Muscle of leg (tissue), 11 donors: ENCODE results near the gene CFAP410. TPM values are rescaled to one million over a fixed set of nuclear protein-coding genes. Genes with fewer than 3 reads are reported as not detected.
A peak's percentile ranks its signal among the peaks of the same experiment; 100 is the strongest.

Experiments
- DNase-seq: peaks from one replicate; pipeline ENCODE4 v3.0.0; 2013
- H3K27ac ChIP-seq: one replicate; pipeline ENCODE4 v1.5.1; 2013; ENCODE audit warnings: mild to moderate bottlenecking, low read length, control low read depth
- H3K27me3 ChIP-seq: one replicate; pipeline ENCODE4 v1.6.1; 2013; ENCODE audit warnings: low read length; ENCODE audit not compliant: control insufficient read depth, insufficient read depth
- H3K36me3 ChIP-seq: one replicate; pipeline ENCODE4 v1.6.1; 2013; ENCODE audit warnings: low read length; ENCODE audit not compliant: control insufficient read depth, insufficient read depth
- H3K4me1 ChIP-seq: one replicate; pipeline ENCODE4 v1.6.1; 2013; ENCODE audit warnings: low read length; ENCODE audit not compliant: control insufficient read depth, insufficient read depth
- H3K4me3 ChIP-seq: one replicate; pipeline ENCODE4 v1.5.1; 2013; ENCODE audit warnings: low read length, control low read depth
- H3K9me3 ChIP-seq: replicated peaks from 2 replicates; pipeline ENCODE4 v1.6.1; 2013; ENCODE audit warnings: low read depth, low read length; ENCODE audit not compliant: control insufficient read depth
- WGBS: methylation state at CpG from one replicate; pipeline ENCODE4 v1.1.5; 2013; ENCODE audit warnings: missing lambda C conversion rate; ENCODE audit not compliant: insufficient coverage; 5-methylcytosine and 5-hydroxymethylcytosine counted together
- polyA plus RNA-seq, 8 donors: library from polyadenylated mRNA; unstranded; fragments of 120-200 nt; gene quantifications; one replicate each; pipeline versions ENCODE4 v1.2.1 to v1.2.3, GENCODE V29; 2013; ENCODE audit warnings: inconsistent platforms in 1 of 8, low replicate concordance in 1 of 8; ENCODE audit not compliant: insufficient read length in 8 of 8, insufficient read depth in 1 of 8
- total RNA-seq: library from RNA; stranded (reverse); fragments of 120-200 nt; gene quantifications from one replicate; pipeline ENCODE4 v1.2.4, GENCODE V29; 2013

CFAP410 gene
- total and polyA plus RNA-seq, 9 donors, result 15.9 to 23.9 (median 19.8) TPM

DNA sequence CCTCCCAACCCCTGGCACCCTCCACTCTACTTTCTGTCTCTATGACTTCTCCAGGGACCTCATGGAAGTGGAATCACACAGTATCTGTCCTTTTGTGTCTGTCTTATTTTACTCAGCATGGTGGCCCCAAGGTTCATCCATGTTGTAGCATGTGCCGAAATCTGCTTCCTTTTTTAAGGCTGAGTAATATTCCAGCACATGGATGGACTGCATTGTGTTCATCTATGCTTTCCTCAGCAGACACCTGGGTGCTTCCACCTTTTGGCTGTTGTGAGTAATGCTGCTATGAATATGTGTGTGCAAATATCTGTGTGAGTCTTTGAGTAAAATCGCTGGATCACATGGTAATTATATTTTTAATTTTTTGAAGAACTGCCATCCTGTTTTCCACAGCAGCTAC, 40.9 kb downstream of the CFAP410 start:
- H3K4me1 ChIP-seq, result peaks cover 61% of the 10 kb centered on the region
- H3K27ac ChIP-seq, result no peak overlapping the region

DNA sequence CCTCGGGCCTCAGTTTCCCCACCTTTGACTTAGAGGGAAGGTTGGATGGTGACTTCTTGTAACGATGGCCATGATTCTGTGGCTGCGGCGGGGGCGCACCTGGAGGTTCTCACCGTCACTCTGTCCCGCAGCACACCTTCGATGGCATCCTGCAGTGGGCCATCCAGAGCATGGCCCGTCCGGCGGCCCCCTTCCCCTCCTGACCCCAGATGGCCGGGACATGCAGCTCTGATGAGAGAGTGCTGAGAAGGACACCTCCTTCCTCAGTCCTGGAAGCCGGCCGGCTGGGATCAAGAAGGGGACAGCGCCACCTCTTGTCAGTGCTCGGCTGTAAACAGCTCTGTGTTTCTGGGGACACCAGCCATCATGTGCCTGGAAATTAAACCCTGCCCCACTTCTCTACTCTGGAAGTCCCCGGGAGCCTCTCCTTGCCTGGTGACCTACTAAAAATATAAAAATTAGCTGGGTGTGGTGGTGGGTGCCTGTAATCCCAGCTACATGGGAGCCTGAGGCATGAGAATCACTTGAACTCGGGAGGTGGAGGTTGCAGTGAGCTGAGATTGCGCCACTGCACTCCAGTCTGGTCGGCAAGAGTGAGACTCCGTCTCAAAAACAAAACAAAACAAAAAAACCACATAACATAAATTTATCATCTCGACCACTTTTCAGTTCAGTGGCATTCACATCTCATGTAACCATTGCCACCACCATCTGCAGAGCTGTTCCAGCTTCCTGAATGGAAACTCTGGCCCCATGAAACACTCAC, 41.5 kb downstream of the CFAP410 start:
- no peak overlapping the region for H3K27ac ChIP-seq

More for the DNA sequence above, 40.9 kb downstream of the CFAP410 start:
- Histone ChIP-seq H3K36me3 (no peaks in the 10 kb centered on the region), H3K9me3 (no peaks in the 10 kb centered on the region), H3K27me3 (no peaks in the 10 kb centered on the region), H3K4me3 (no peak overlapping the region)
- no peak for DNase-seq
- 83% methylated on average over 1 of the region's 2 CpGs for WGBS

DNA sequence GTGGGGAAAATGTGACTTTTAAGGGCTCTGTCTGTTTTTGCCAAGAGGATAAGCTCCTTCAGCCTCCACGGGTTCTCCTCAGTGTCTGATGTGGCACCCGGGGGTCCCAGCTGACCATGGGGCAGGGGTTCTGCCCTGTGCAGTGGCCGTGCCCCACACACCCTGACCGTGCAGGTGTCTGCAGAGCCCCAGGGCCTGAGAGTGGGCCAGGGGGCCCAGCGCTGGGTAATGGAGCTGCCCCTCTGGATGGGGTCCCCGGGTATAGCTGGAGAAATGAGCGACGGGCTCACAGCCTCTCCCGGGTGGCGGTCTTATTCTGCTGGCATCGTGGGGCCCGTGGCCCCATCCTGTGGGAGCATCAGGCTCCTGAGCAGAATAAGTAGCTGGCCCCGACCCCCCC, 42.3 kb downstream of the CFAP410 start:
- peaks cover 5% of the 10 kb centered on the region for H3K27me3 ChIP-seq
- no peak overlapping the region for H3K27ac ChIP-seq
- H3K36me3 ChIP-seq, result no peaks in the 10 kb centered on the region
- DNase-seq, result no peak
- no peak overlapping the region for H3K4me3 ChIP-seq
- no peaks in the 10 kb centered on the region for H3K9me3 ChIP-seq
- WGBS, result 73% methylated on average over 6 of the region's 13 CpGs
- peaks cover 51% of the 10 kb centered on the region for H3K4me1 ChIP-seq

More for the DNA sequence above, 41.5 kb downstream of the CFAP410 start:
- Histone ChIP-seq H3K36me3 (no peaks in the 10 kb centered on the region), H3K4me1 (peaks cover 59% of the 10 kb centered on the region), H3K9me3 (no peaks in the 10 kb centered on the region), H3K4me3 (no peak overlapping the region), H3K27me3 (peaks cover 3% of the 10 kb centered on the region)
- WGBS, result 26% methylated on average over 15 of the region's 22 CpGs
- peak; percentile 93 for DNase-seq

DNA sequence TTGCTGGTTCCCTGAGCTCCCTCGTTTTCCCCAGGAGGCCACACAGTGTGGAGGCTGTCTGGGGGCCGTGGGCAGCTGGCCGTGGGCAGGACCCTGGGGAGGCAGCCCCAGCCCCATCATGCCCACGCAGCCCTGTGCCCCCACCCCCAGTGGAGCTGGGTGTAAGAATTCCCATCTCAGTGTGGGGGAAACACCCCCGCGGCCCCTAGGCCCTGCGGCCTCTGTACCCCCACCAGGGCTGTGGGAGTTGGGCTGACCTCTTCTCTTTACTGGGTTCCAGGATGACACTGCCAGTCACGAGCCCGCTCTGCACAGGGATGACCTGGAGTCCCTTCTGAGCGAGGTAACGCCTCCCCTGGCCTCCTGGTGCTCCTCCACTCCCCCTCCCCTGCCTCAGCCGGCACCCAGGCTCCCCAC, 43.1 kb downstream of the CFAP410 start:
- WGBS, result 74% methylated on average over 8 of the region's 12 CpGs
- peaks cover 44% of the 10 kb centered on the region for H3K4me1 ChIP-seq
- H3K27ac ChIP-seq, result no peak overlapping the region
- no peak overlapping the region for H3K4me3 ChIP-seq
- DNase-seq, result no peak
- H3K36me3 ChIP-seq, result no peaks in the 10 kb centered on the region
- no peaks in the 10 kb centered on the region for H3K9me3 ChIP-seq
- H3K27me3 ChIP-seq, result peaks cover 5% of the 10 kb centered on the region

DNA sequence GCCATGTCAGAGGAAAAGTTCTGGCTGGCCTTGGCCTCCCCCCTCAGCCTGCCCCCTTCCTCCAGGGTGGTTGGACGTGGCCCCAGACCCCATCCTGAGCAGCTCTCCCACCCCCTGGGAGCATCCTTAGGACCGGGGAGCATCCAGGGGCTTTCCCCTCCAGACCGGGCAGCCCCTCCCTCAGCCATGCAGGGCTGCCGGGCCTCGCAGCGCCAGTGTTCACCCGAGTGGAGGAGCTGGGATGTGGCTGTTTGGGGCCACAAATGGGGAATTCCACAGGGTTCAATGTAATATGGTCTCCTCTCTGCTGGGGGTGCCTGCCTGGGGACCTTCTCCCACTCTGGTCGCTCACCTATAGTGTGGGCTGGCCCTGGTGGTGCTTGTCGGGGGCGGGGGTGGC, 43.5 kb downstream of the CFAP410 start:
- Histone ChIP-seq H3K27ac (peak overlapping the region; percentile 7), H3K9me3 (no peaks in the 10 kb centered on the region), H3K4me1 (peaks cover 41% of the 10 kb centered on the region), H3K36me3 (no peaks in the 10 kb centered on the region), H3K4me3 (no peak overlapping the region), H3K27me3 (peaks cover 5% of the 10 kb centered on the region)
- 49% methylated on average over 2 of the region's 10 CpGs for WGBS
- DNase-seq, result no peak

DNA sequence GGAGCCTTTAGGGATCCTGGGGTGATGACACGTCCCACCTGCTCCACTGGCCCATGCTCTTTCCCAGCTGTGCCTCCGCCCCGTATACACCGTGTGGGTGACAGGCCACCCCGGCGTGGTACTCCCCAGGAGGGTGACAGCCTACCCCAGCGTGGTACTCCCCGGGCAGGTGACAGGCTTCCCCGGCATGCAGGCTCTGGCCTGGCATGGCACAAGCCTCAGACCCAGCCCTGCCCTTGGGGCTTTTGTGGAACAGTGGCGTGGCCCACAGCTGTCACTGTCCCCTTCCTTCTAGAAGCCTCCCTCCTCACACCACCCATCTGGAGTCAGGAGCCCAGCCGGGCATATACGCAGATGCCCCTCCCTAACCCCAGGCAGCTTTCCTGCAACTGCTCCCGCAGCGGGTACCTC, 44.0 kb downstream of the CFAP410 start:
- peak; percentile 54 for DNase-seq
- peaks cover 5% of the 10 kb centered on the region for H3K27me3 ChIP-seq
- H3K4me1 ChIP-seq, result peaks cover 39% of the 10 kb centered on the region
- H3K36me3 ChIP-seq, result no peaks in the 10 kb centered on the region
- H3K27ac ChIP-seq, result no peak overlapping the region
- 48% methylated on average over 14 of the region's 14 CpGs for WGBS
- H3K4me3 ChIP-seq, result no peak overlapping the region
- H3K9me3 ChIP-seq, result no peaks in the 10 kb centered on the region

DNA sequence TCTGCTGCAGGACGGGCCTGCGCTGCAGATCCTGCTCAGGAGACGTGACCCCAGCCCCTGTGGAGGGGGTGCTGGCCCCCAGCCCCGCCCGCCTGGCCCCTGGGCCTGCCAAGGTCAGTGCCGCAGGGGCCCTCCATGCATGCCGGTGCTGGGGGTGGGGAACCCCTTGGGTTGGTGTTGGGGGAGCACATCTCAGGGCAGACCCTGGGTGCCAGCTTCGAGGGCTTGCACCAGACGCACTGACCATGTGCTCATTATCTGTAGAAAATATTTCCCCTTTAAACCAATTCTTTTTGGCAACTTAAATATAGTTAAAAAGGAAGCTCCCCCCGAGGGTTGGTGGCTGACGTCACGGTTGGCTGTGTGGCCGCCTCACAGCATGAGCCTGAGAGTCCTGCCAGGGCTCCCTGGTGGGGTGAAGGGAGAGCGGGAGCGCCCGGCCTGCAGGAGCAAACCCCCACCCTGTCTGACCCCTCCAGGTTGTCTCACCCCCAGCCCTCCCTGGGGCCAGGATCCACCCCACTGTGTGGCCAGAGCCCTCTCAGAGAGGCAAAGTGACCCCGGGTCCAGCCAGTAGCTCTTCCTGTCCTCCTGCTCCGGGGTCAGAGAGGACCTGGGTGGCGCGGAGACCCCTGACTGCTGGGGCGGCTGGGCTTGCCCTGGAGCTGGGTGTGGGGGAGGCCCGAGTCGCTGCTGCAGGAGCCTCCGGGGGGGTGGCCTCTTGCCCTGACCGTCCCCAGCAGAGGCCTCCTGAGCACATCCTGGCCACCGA, 44.6 kb downstream of the CFAP410 start:
- Histone ChIP-seq H3K4me1 (peaks cover 39% of the 10 kb centered on the region), H3K36me3 (no peaks in the 10 kb centered on the region), H3K4me3 (no peak overlapping the region), H3K27ac (no peak overlapping the region), H3K27me3 (peaks cover 5% of the 10 kb centered on the region), H3K9me3 (no peaks in the 10 kb centered on the region)
- 50% methylated on average over 15 of the region's 26 CpGs for WGBS
- DNase-seq, result peak; percentile 84

DNA sequence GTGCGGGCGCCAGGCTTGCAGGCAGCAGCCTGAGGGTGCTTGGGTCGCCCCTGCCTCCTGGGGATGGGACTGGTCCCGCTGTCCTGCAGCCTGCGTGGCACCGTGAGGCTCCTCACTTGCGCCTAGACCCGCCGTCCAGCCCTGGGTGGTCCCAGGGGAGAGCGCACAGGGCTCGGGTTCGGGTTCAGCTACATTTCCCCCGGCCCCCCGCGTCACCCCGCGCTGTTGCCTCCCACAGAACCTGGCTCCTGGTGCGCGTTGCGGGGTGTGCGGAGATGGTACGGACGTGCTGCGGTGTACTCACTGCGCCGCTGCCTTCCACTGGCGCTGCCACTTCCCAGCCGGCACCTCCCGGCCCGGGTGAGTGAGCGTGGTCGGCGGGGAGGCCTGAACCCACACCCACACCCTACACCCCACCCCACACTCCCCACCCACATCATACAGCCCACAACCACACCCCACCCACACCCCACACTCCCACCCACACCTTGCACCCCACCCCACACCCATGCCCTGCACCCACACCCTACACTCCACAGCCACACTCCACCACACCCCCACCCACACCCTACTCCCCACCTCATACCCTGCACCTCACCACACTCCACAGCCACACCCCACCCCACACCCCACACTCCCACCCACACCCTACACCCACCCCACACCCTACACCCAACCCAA, 45.5 kb downstream of the CFAP410 start:
- Histone ChIP-seq H3K27me3 (peaks cover 5% of the 10 kb centered on the region), H3K9me3 (no peaks in the 10 kb centered on the region), H3K27ac (no peak overlapping the region), H3K36me3 (no peaks in the 10 kb centered on the region), H3K4me3 (no peak overlapping the region), H3K4me1 (peaks cover 34% of the 10 kb centered on the region)
- no peak for DNase-seq
- 85% methylated on average over 28 of the region's 33 CpGs for WGBS

DNA sequence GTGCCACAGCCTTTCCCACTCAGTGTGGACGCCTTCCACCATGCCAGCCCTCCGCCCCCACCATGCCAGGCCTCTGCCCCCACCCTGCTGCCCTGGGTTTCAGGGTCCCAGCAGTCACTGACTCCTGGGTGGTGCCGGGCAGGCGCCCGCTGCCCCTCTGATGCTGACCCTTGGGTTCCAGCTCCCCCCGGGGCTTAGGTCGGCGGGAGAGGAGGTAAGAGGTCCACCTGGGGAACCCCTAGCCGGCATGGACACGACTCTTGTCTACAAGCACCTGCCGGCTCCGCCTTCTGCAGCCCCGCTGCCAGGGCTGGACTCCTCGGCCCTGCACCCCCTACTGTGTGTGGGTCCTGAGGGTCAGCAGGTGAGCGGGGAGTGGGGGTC, 46.4 kb downstream of the CFAP410 start:
- peaks cover 33% of the 10 kb centered on the region for H3K4me1 ChIP-seq
- H3K27me3 ChIP-seq, result peaks cover 5% of the 10 kb centered on the region
- 82% methylated on average over 13 of the region's 15 CpGs for WGBS
- no peaks in the 10 kb centered on the region for H3K9me3 ChIP-seq
- DNase-seq, result no peak
- no peak overlapping the region for H3K27ac ChIP-seq
- H3K4me3 ChIP-seq, result no peak overlapping the region
- no peaks in the 10 kb centered on the region for H3K36me3 ChIP-seq
